Activated T-cell treated with anti-CD3 and anti-CD28 coated beads, Interleukin-2, amount 50 U/mL, for 72 hours (primary cell): ENCODE results near the gene ZCCHC7. TPM values are rescaled to one million over a fixed set of nuclear protein-coding genes. Genes with fewer than 3 reads are reported as not detected.

Experiments
- ATAC-seq, 2 donors: fragments of 150-1000 bp; cut with Tn5 transposase; replicated peaks in 1 of 2; 2 replicates each; pipeline ENCODE4 v1.10.0; 2021; ENCODE audit warnings: moderate library complexity in 2 of 2, mild to moderate bottlenecking in 1 of 2
- DNase-seq, 2 donors: peaks; one replicate each; pipeline ENCODE4 v3.0.0; 2021 to 2022; ENCODE audit warnings: mixed read lengths in 1 of 2
- H3K27ac Mint-ChIP-seq: one replicate; pipeline ENCODE4 v1.8.0; 2022; ENCODE audit warnings: mild to moderate bottlenecking, moderate library complexity, mixed read lengths
- H3K27me3 Mint-ChIP-seq: one replicate; pipeline ENCODE4 v1.8.0; 2022; ENCODE audit warnings: low read depth, mixed read lengths
- H3K36me3 Mint-ChIP-seq, 2 donors: one replicate each; pipeline ENCODE4 v1.8.0; 2022; ENCODE audit warnings: mixed read lengths in 2 of 2, mild to moderate bottlenecking in 1 of 2; ENCODE audit not compliant: insufficient read depth in 2 of 2
- H3K4me1 Mint-ChIP-seq: one replicate; pipeline ENCODE4 v1.8.0; 2022; ENCODE audit warnings: low read depth, mixed read lengths
- H3K4me3 Mint-ChIP-seq, 2 donors: one replicate each; pipeline ENCODE4 v1.8.0; 2022; ENCODE audit warnings: mild to moderate bottlenecking in 2 of 2, mixed read lengths in 2 of 2, moderate library complexity in 2 of 2
- H3K9me3 Mint-ChIP-seq, 2 donors: one replicate each; pipeline ENCODE4 v1.8.0; 2022; ENCODE audit warnings: mixed read lengths in 2 of 2
- total RNA-seq, 2 donors: library from RNA; stranded (reverse); gene quantifications; one replicate each; pipeline ENCODE4 v1.2.3, GENCODE V29; 2022

ZCCHC7 gene
- total RNA-seq, 2 donors from 2014 or later: 47.2 to 47.4 TPM

GRCh38 chr9:37209431-37210386 lies 89.3 kb downstream of the ZCCHC7 start:
- DNase-seq (no peak), ATAC-seq (no peak)
- Mint-ChIP-seq H3K9me3 (no peaks in the 10 kb centered on the region), H3K27me3 (no peaks in the 10 kb centered on the region), H3K4me3 (no peak overlapping the region), H3K27ac (peak overlapping the region; percentile 20), H3K36me3 (peaks cover 9 to 10% of the 10 kb centered on the region in 2 donors), H3K4me1 (peaks cover 34% of the 10 kb centered on the region)

GRCh38 chr9:37210737-37211523 lies 90.6 kb downstream of the ZCCHC7 start:
- Mint-ChIP-seq H3K4me1 (peaks cover 41% of the 10 kb centered on the region), H3K9me3 (no peaks in the 10 kb centered on the region), H3K36me3 (peaks cover 4 to 10% of the 10 kb centered on the region in 2 donors), H3K27ac (peak overlapping the region; percentile 58), H3K4me3 (peak overlapping the region in 1 of 2 donors; percentile 38), H3K27me3 (no peaks in the 10 kb centered on the region)
- ATAC-seq (peak; percentile 60 to 71), DNase-seq (no peak)

GRCh38 chr9:37212435-37212834 lies 92.1 kb downstream of the ZCCHC7 start:
- Mint-ChIP-seq H3K36me3 (peaks cover 2 to 8% of the 10 kb centered on the region in 2 donors), H3K4me1 (peaks cover 43% of the 10 kb centered on the region), H3K27me3 (no peaks in the 10 kb centered on the region), H3K4me3 (peak overlapping the region in 1 of 2 donors; percentile 33), H3K27ac (peak overlapping the region; percentile 17), H3K9me3 (no peaks in the 10 kb centered on the region)
- DNase-seq: no peak
- ATAC-seq: no peak

- Mint-ChIP-seq H3K9me3 (peaks cover 0 to 1% of the 10 kb centered on the region in 2 donors), H3K36me3 (peaks cover 0 to 5% of the 10 kb centered on the region in 2 donors), H3K4me1 (peaks cover 40% of the 10 kb centered on the region), H3K4me3 (no peak overlapping the region), H3K27ac (no peak overlapping the region), H3K27me3 (no peaks in the 10 kb centered on the region)
- DNase-seq (no peak), ATAC-seq (no peak)
Measured at GRCh38 chr9:37215381-37215780, 95.0 kb downstream of the ZCCHC7 start.

GRCh38 chr9:37215830-37216229 lies 95.5 kb downstream of the ZCCHC7 start:
- Mint-ChIP-seq H3K4me1 (peaks cover 40% of the 10 kb centered on the region), H3K4me3 (no peak overlapping the region), H3K9me3 (peaks cover 0 to 1% of the 10 kb centered on the region in 2 donors), H3K36me3 (peaks cover 0 to 5% of the 10 kb centered on the region in 2 donors), H3K27ac (no peak overlapping the region), H3K27me3 (no peaks in the 10 kb centered on the region)
- DNase-seq (no peak), ATAC-seq (no peak)

GRCh38 chr9:37217161-37217560 lies 96.8 kb downstream of the ZCCHC7 start:
- Mint-ChIP-seq H3K4me1 (peaks cover 43% of the 10 kb centered on the region), H3K9me3 (peaks cover 0 to 1% of the 10 kb centered on the region in 2 donors), H3K36me3 (peaks cover 0 to 7% of the 10 kb centered on the region in 2 donors), H3K27me3 (no peaks in the 10 kb centered on the region), H3K4me3 (no peak overlapping the region), H3K27ac (no peak overlapping the region)
- ATAC-seq (no peak), DNase-seq (no peak)

- peaks cover 35% of the 10 kb centered on the region for H3K4me1 Mint-ChIP-seq
- H3K27me3 Mint-ChIP-seq: no peaks in the 10 kb centered on the region
- H3K36me3 Mint-ChIP-seq: peaks cover 0 to 5% of the 10 kb centered on the region in 2 donors
- H3K27ac Mint-ChIP-seq: no peak overlapping the region
- DNase-seq (no peak), ATAC-seq (no peak)
- no peak overlapping the region for H3K4me3 Mint-ChIP-seq
- H3K9me3 Mint-ChIP-seq: peaks cover 0 to 1% of the 10 kb centered on the region in 2 donors
Measured at GRCh38 chr9:37218800-37219425, 98.5 kb downstream of the ZCCHC7 start.

- DNase-seq (no peak), ATAC-seq (peak in 1 of 2 donors; percentile 17)
- peak overlapping the region in 1 of 2 donors; percentile 52 for H3K4me3 Mint-ChIP-seq
- H3K4me1 Mint-ChIP-seq: peaks cover 28% of the 10 kb centered on the region
- H3K27ac Mint-ChIP-seq: peak overlapping the region; percentile 98
- peaks cover 0 to 5% of the 10 kb centered on the region in 2 donors for H3K36me3 Mint-ChIP-seq
- peaks cover 0 to 1% of the 10 kb centered on the region in 2 donors for H3K9me3 Mint-ChIP-seq
- no peaks in the 10 kb centered on the region for H3K27me3 Mint-ChIP-seq
Measured at GRCh38 chr9:37220971-37221370, 100.6 kb downstream of the ZCCHC7 start.

- peak; percentile 29 to 67 for ATAC-seq
- H3K36me3 Mint-ChIP-seq: peaks cover 0 to 5% of the 10 kb centered on the region in 2 donors
- peak overlapping the region; percentile 98 for H3K27ac Mint-ChIP-seq
Measured at GRCh38 chr9:37221489-37222106, 101.2 kb downstream of the ZCCHC7 start.

GRCh38 chr9:37229455-37229854 lies 109.1 kb downstream of the ZCCHC7 start:
- H3K4me1 Mint-ChIP-seq: no peaks in the 10 kb centered on the region

More at GRCh38 chr9:37221489-37222106, 101.2 kb downstream of the ZCCHC7 start:
- Mint-ChIP-seq H3K4me1 (peaks cover 27% of the 10 kb centered on the region), H3K4me3 (peak overlapping the region in 1 of 2 donors; percentile 52), H3K27me3 (no peaks in the 10 kb centered on the region), H3K9me3 (peaks cover 0 to 1% of the 10 kb centered on the region in 2 donors)
- no peak for DNase-seq

GRCh38 chr9:37229882-37230482 lies 109.6 kb downstream of the ZCCHC7 start:
- Mint-ChIP-seq H3K27ac (no peak overlapping the region), H3K4me1 (no peaks in the 10 kb centered on the region), H3K36me3 (peaks cover 4 to 7% of the 10 kb centered on the region in 2 donors), H3K27me3 (no peaks in the 10 kb centered on the region), H3K9me3 (peaks cover 0 to 2% of the 10 kb centered on the region in 2 donors), H3K4me3 (no peak overlapping the region)
- ATAC-seq (no peak), DNase-seq (no peak)

More at GRCh38 chr9:37229455-37229854, 109.1 kb downstream of the ZCCHC7 start:
- no peaks in the 10 kb centered on the region for H3K27me3 Mint-ChIP-seq
- H3K27ac Mint-ChIP-seq: no peak overlapping the region
- peaks cover 0 to 2% of the 10 kb centered on the region in 2 donors for H3K9me3 Mint-ChIP-seq
- no peak overlapping the region for H3K4me3 Mint-ChIP-seq
- peaks cover 4 to 6% of the 10 kb centered on the region in 2 donors for H3K36me3 Mint-ChIP-seq
- DNase-seq (no peak), ATAC-seq (no peak)

- ATAC-seq (no peak), DNase-seq (no peak)
- Mint-ChIP-seq H3K4me1 (peaks cover 13% of the 10 kb centered on the region), H3K4me3 (no peak overlapping the region), H3K36me3 (peaks cover 4 to 9% of the 10 kb centered on the region in 2 donors), H3K9me3 (peaks cover 0 to 3% of the 10 kb centered on the region in 2 donors), H3K27ac (no peak overlapping the region), H3K27me3 (no peaks in the 10 kb centered on the region)
Measured at GRCh38 chr9:37236822-37237221, 116.4 kb downstream of the ZCCHC7 start.
